GM23248 (cell line): ENCODE measurements around the gene ERCC3.

ENCODE experiments used
- EZH2 ChIP-seq: fragments of 200-600 bp; sonication (generic); IDR thresholded peaks from 2 replicates; pipeline ENCODE4 v1.6.1; 2018; ENCODE audit warnings: antibody characterized with exemption, mild to moderate bottlenecking; ENCODE audit not compliant: insufficient read depth, poor library complexity, severe bottlenecking
- EZH2phosphoT487 ChIP-seq: fragments of 200-600 bp; sonication (generic); IDR thresholded peaks from 2 replicates; pipeline ENCODE4 v1.6.1; 2018; ENCODE audit warnings: antibody characterized with exemption, moderate library complexity, mild to moderate bottlenecking, low read depth; ENCODE audit not compliant: insufficient read depth

GRCh38 chr2:127330753-127331152 is 36.8 kb upstream of the ERCC3 start:
- TF ChIP-seq EZH2, result no peak
- no peak for TF ChIP-seq EZH2phosphoT487
